Amygdala (tissue), 56 donors: ENCODE measurements around the gene TOMT.
A peak's percentile ranks its signal among the peaks of the same experiment; 100 is the strongest.

Source experiments
- DNase-seq, 56 donors: peaks; one replicate each; lab custom pipeline; 2025; lab: John Stamatoyannopoulos, UW

TOMT gene

GRCh38 chr11:72085621-72086351, 19.9 kb upstream of the TOMT start:
- peak in 25 of 56 donors; percentile 7 to 77 (median 32) for DNase-seq

- DNase-seq: no peak
Observed at GRCh38 chr11:72088076-72088808, 17.5 kb upstream of the TOMT start.

GRCh38 chr11:72091292-72091691, 14.4 kb upstream of the TOMT start:
- peak in 48 of 56 donors; percentile 9 to 82 (median 49) for DNase-seq

GRCh38 chr11:72098741-72099140, 7.0 kb upstream of the TOMT start:
- no peak for DNase-seq

- no peak for DNase-seq
Observed at GRCh38 chr11:72100009-72100408, 5.7 kb upstream of the TOMT start.

GRCh38 chr11:72100462-72100861, 5.3 kb upstream of the TOMT start:
- no peak for DNase-seq

- no peak for DNase-seq
Observed at GRCh38 chr11:72102162-72102561, 3.6 kb upstream of the TOMT start.

GRCh38 chr11:72102631-72102945, 3.1 kb upstream of the TOMT start:
- DNase-seq: no peak

GRCh38 chr11:72102946-72103753, 2.6 kb upstream of the TOMT start, which contains the start of gene LAMTOR1:
LAMTOR1 (minus strand) TSS chr11:72103297; CDS start chr11:72103224, 73 bp downstream.
- peak; percentile 90 to 100 (median 98) for DNase-seq

- no peak for DNase-seq
Observed at GRCh38 chr11:72103754-72104167, 2.0 kb upstream of the TOMT start.

- no peak for DNase-seq
Observed at GRCh38 chr11:72111300-72112142, 5.8 kb downstream of the TOMT start.

- DNase-seq: peak; percentile 72 to 99 (median 97)
Observed at GRCh38 chr11:72112143-72112977, 6.6 kb downstream of the TOMT start, which contains the start of gene ANAPC15. ANAPC15 (minus strand) TSS chr11:72112695; CDS start chr11:72111276, 1,419 bp downstream.

- DNase-seq: no peak
Observed at GRCh38 chr11:72112978-72113808, 7.5 kb downstream of the TOMT start.

- no peak for DNase-seq
Observed at GRCh38 chr11:72114570-72114969, 8.8 kb downstream of the TOMT start.

GRCh38 chr11:72116019-72116755, 10.5 kb downstream of the TOMT start:
- DNase-seq: no peak

GRCh38 chr11:72119198-72119597, 13.5 kb downstream of the TOMT start:
- DNase-seq: no peak

GRCh38 chr11:72120930-72121329, 15.2 kb downstream of the TOMT start:
- DNase-seq: no peak

GRCh38 chr11:72122607-72123006, 16.9 kb downstream of the TOMT start:
- no peak for DNase-seq
